ENCODE results near the gene TF.

The TF gene

GRCh38 chr3:133782454-133782853 is 36.3 kb downstream of the TF start:
- TF ChIP-seq CTCF (IDR thresholded peaks at IDR 0.05; ENCODE audit: low read depth, low read length), result no peak

GRCh38 chr3:133783762-133784161 is 37.6 kb downstream of the TF start:
- in situ Hi-C loops (cut with HindIII; ENCODE audit: low sequenced_read_pairs), result no loop called here
- no peak overlapping the region for H3K4me3 ChIP-seq (ENCODE audit: low read depth, low read length)
- no peak for TF ChIP-seq CTCF (IDR thresholded peaks at IDR 0.05; ENCODE audit: low read depth, low read length)
- DNase-seq (ENCODE audit: low read depth, low spot score), result no peak

More at GRCh38 chr3:133782454-133782853, 36.3 kb downstream of the TF start:
- DNase-seq (ENCODE audit: low read depth, low spot score), result no peak
- no peak overlapping the region for H3K4me3 ChIP-seq (ENCODE audit: low read depth, low read length)
- in situ Hi-C loops (cut with HindIII; ENCODE audit: low sequenced_read_pairs), result no loop called here

GRCh38 chr3:133788024-133788423 is 41.8 kb downstream of the TF start:
- no peak for TF ChIP-seq CTCF (IDR thresholded peaks at IDR 0.05; ENCODE audit: low read depth, low read length)
- no peak for DNase-seq (ENCODE audit: low read depth, low spot score)
- no peak overlapping the region for H3K4me3 ChIP-seq (ENCODE audit: low read depth, low read length)
- in situ Hi-C loops (cut with HindIII; ENCODE audit: low sequenced_read_pairs), result no loop called here

GRCh38 chr3:133792171-133792763 is 46.1 kb downstream of the TF start:
- in situ Hi-C loops (cut with HindIII; ENCODE audit: low sequenced_read_pairs), result no loop called here
- no peak overlapping the region for H3K4me3 ChIP-seq (ENCODE audit: low read depth, low read length)
- no peak for TF ChIP-seq CTCF (IDR thresholded peaks at IDR 0.05; ENCODE audit: low read depth, low read length)
- DNase-seq (ENCODE audit: low read depth, low spot score), result peak; percentile 16

GRCh38 chr3:133797396-133798105 is 51.4 kb downstream of the TF start:
- in situ Hi-C loops (cut with HindIII; ENCODE audit: low sequenced_read_pairs), result no loop called here
- no peak for DNase-seq (ENCODE audit: low read depth, low spot score)
- TF ChIP-seq CTCF (IDR thresholded peaks at IDR 0.05; ENCODE audit: low read depth, low read length), result no peak
- no peak overlapping the region for H3K4me3 ChIP-seq (ENCODE audit: low read depth, low read length)

- in situ Hi-C loops (cut with HindIII; ENCODE audit: low sequenced_read_pairs), result no loop called here
- DNase-seq (ENCODE audit: low read depth, low spot score), result no peak
Measured at GRCh38 chr3:133799794-133800585, 53.8 kb downstream of the TF start.

More at GRCh38 chr3:133799794-133800585, 53.8 kb downstream of the TF start:
- no peak overlapping the region for H3K4me3 ChIP-seq (ENCODE audit: low read depth, low read length)
- TF ChIP-seq CTCF (IDR thresholded peaks at IDR 0.05; ENCODE audit: low read depth, low read length), result no peak

All from astrocyte of the spinal cord (primary cell).